Fibroblast of the aortic adventitia (primary cell): ENCODE measurements around the gene RYR3. TPM values are rescaled to one million over a fixed set of nuclear protein-coding genes. Genes with fewer than 3 reads are reported as not detected.
"Not testable (repeated sequence)": the region's sequence is repeated elsewhere in the genome, so short reads cannot be mapped to it uniquely, and the experiment has no call there.

Source experiments
- DNase-seq: peaks from one replicate; pipeline ENCODE4 v3.0.0-alpha.2; 2010; ENCODE audit warnings: low read depth
- H3K4me3 ChIP-seq: 2 replicates; pipeline ENCODE4 v1.5.1; 2011; ENCODE audit warnings: low read depth, mild to moderate bottlenecking, control low read depth, low read length, moderate library complexity
- CTCF ChIP-seq: IDR thresholded peaks from 2 replicates; pipeline ENCODE4 v1.5.1; 2011; ENCODE audit warnings: mild to moderate bottlenecking, low read length, control low read depth, inconsistent platforms; ENCODE audit not compliant: insufficient read depth
- total RNA-seq: library from RNA; depleted of rRNA; stranded (reverse); fragments of >200 nt; gene quantifications from 2 replicates; pipeline ENCODE4 v1.2.3, GENCODE V29; 2012; ENCODE audit warnings: low replicate concordance

RYR3 gene
- total RNA-seq, 1 donor, result not detected

GRCh38 chr15:33561967-33562366 is 251.2 kb downstream of the RYR3 start:
- TF ChIP-seq CTCF, result no peak
- no peak for DNase-seq

GRCh38 chr15:33565094-33565493 is 254.3 kb downstream of the RYR3 start:
- no peak overlapping the region for H3K4me3 ChIP-seq
- DNase-seq, result peak; percentile 52
- no peak for TF ChIP-seq CTCF

More at GRCh38 chr15:33561967-33562366, 251.2 kb downstream of the RYR3 start:
- no peak overlapping the region for H3K4me3 ChIP-seq

DNA sequence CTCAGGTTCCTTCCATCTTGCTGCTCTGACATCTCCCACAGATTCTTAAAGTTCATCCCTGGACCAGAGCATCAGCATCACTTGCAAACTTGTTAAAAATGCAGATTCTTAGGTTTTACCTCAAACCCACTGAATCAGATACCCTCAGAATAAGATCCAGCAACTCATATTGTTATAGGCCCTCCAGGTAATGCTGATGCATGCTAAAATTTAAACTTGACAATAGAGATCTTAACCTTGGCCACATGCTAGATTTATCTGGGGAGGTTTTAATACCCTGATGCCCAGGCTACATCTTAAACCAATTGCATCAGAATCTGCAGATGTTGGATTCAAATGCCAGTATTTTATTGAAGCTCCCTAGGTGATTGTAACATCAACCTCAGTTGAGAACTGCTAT is 256.9 kb downstream of the RYR3 start:
- no peak overlapping the region for H3K4me3 ChIP-seq

GRCh38 chr15:33569036-33569435 is 258.3 kb downstream of the RYR3 start:
- no peak overlapping the region for H3K4me3 ChIP-seq

More for the DNA sequence above, 256.9 kb downstream of the RYR3 start:
- no peak for TF ChIP-seq CTCF
- no peak for DNase-seq

GRCh38 chr15:33577911-33578310 is 267.1 kb downstream of the RYR3 start:
- not testable (repeated sequence) for DNase-seq, H3K4me3 ChIP-seq

More at GRCh38 chr15:33569036-33569435, 258.3 kb downstream of the RYR3 start:
- no peak for TF ChIP-seq CTCF
- DNase-seq, result no peak

GRCh38 chr15:33580526-33580925 is 269.8 kb downstream of the RYR3 start:
- DNase-seq, result no peak

DNA sequence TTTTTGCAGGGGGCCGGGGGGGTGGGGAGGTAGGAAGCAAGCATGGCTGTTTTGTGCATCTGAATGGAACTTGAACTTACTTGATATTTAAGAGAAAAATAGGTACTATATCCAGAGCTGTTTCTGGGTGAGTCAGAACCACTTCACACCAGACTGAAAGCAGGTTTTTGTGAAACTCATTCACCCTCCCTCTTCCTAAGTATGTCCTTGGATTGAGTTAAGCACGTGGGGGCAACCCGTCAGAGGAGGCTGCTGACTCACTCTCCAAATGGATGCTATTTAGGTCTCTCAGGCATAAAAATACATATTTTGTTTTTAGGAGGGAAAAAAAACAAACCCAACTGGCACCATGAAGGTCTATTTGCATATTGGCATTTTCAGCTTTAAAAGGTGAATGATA is 270.3 kb downstream of the RYR3 start:
- peak; percentile 33 for DNase-seq
- no peak for TF ChIP-seq CTCF
- no peak overlapping the region for H3K4me3 ChIP-seq

More at GRCh38 chr15:33580526-33580925, 269.8 kb downstream of the RYR3 start:
- no peak for TF ChIP-seq CTCF
- no peak overlapping the region for H3K4me3 ChIP-seq
